Gastrocnemius medialis (tissue), 4 donors: Measurements from ENCODE around the gene USP16. TPM values are rescaled to one million over a fixed set of nuclear protein-coding genes. Genes with fewer than 3 reads are reported as not detected.
"Not testable (repeated sequence)": the region's sequence is repeated elsewhere in the genome, so short reads cannot be mapped to it uniquely, and the experiment has no call there.

Experiments
- ATAC-seq, 2 donors: fragments of 150-250 bp; one replicate each; pipeline ENCODE4 v1.9.1; 2016
- DNase-seq, 2 donors: peaks; one replicate each; pipeline ENCODE4 v3.0.0-alpha.2; 2019
- H3K27ac ChIP-seq, 4 donors: fragments of 200-600 bp; sonication (generic); 1 replicate in 1 of 4; 2 replicates in 3 of 4; pipeline ENCODE4 v1.5.1; 2016 to 2018; ENCODE audit warnings: mild to moderate bottlenecking in 2 of 4, moderate library complexity in 1 of 4
- H3K27me3 ChIP-seq, 3 donors: fragments of 200-600 bp; sonication (generic) in 2 of 3; 1 replicate in 1 of 3; 2 replicates in 2 of 3; pipeline versions ENCODE4 v1.5.1 to v1.6.0; 2016 to 2019; ENCODE audit warnings: mild to moderate bottlenecking in 1 of 3, moderate library complexity in 1 of 3
- H3K36me3 ChIP-seq, 2 donors: fragments of 200-600 bp; sonication (generic) in 1 of 2; one replicate each; pipeline ENCODE4 v1.5.1; 2017 to 2018
- H3K4me1 ChIP-seq, 2 donors: fragments of 200-600 bp; sonication (generic) in 1 of 2; one replicate each; pipeline ENCODE4 v1.5.1; 2016 to 2017; ENCODE audit warnings: mild to moderate bottlenecking in 2 of 2
- H3K4me3 ChIP-seq, 4 donors: fragments of 200-600 bp; sonication (generic) in 3 of 4; 1 replicate in 1 of 4; 2 replicates in 3 of 4; pipeline ENCODE4 v1.5.1; 2016 to 2019; ENCODE audit warnings: mild to moderate bottlenecking in 2 of 4
- H3K9me3 ChIP-seq, 3 donors: fragments of 200-600 bp; sonication (generic) in 2 of 3; 1 replicate in 1 of 3; 2 replicates in 2 of 3; pipeline ENCODE4 v1.5.1; 2016 to 2019
- POLR2A ChIP-seq, 2 donors: fragments of 450-650 bp; IDR thresholded peaks; one replicate each; pipeline ENCODE4 v1.6.1; 2017; ENCODE audit warnings: antibody characterized with exemption in 2 of 2, mild to moderate bottlenecking in 2 of 2, moderate library complexity in 2 of 2
- in situ Hi-C, 4 donors: fragments of 200-750 bp; cut with MboI; loops; one replicate each; pipeline versions ENCODE4 v1.15.0 to v1.8.0; 2017; ENCODE audit warnings: low sequenced_read_pairs in 4 of 4
- intact Hi-C: fragments of 100-400 bp; cut with DNase I; formaldehyde crosslinking; loops from one replicate; pipeline ENCODE4 v1.15.1; 2023; ENCODE audit warnings: low total_unique reads
- total RNA-seq, 4 donors: library from RNA; depleted of rRNA; stranded (reverse); fragments of >200 nt; gene quantifications; one replicate each; pipeline versions ENCODE4 v1.1.0 to v1.2.3, GENCODE V29; 2016
- TF ChIP-seq, protein P1 (sequence below), 5 experiments: fragments of 450-650 bp in 3 of 5; fragments of 200-600 bp in 2 of 5; sonication (generic) in 2 of 5; IDR thresholded peaks in 4 of 5; conservative IDR thresholded peaks in 1 of 5; 1 replicate in 4 of 5; 2 replicates in 1 of 5; pipeline ENCODE4 v1.5.1; 2016 to 2019; ENCODE audit warnings: antibody characterized with exemption in 5 of 5, mild to moderate bottlenecking in 3 of 5, moderate library complexity in 3 of 5

The USP16 gene
- total RNA-seq, 4 donors from 2014 or later: 25.0 to 37.2 (median 32.1) TPM

DNA sequence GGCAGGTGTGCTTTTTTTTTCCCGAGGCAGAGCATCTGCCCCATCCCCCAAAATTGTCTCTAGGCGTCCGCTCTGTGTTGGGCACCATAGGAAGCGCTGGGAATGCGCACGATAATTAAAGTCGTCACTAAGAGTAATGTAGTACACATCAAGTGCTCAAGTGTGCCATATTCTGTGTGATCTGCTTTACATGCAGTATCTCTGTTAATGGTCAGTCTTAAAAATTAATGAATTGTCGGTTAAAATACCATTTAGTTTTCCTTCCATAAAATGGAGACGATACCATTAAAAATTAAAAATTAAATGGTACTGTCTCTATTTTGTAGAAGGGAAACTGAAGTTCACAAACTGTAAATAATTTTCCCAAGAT lies 49.5 kb downstream of the USP16 start:
- no peak for DNase-seq

DNA sequence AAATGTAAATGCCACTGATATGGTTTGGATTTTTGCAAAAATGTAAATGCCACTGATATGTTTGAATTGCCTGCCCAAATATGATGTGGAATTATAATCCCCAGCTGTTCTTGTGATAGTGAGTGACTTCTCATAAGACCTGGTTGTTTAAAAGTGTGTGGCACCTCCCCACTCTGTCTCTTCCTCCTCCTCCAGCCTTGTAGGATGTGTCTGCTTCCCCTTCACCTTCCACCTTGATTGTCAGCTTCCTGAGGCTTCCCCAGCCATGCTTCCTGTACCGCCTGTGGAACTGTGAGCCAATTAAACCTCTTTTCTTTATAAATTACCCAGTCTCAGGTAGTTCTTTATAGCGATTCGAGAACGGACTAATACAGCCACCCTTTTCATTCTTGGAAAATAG lies 50.3 kb downstream of the USP16 start:
- H3K27ac ChIP-seq: peak overlapping the region in 1 of 4 donors; percentile 94
- peaks cover 27 to 29% of the 10 kb centered on the region in 2 donors for H3K4me1 ChIP-seq
- ATAC-seq (no peak), DNase-seq (no peak)
- no peaks in the 10 kb centered on the region for H3K27me3 ChIP-seq
- peaks cover 0 to 4% of the 10 kb centered on the region in 2 donors for H3K36me3 ChIP-seq
- TF ChIP-seq, protein P1, sequence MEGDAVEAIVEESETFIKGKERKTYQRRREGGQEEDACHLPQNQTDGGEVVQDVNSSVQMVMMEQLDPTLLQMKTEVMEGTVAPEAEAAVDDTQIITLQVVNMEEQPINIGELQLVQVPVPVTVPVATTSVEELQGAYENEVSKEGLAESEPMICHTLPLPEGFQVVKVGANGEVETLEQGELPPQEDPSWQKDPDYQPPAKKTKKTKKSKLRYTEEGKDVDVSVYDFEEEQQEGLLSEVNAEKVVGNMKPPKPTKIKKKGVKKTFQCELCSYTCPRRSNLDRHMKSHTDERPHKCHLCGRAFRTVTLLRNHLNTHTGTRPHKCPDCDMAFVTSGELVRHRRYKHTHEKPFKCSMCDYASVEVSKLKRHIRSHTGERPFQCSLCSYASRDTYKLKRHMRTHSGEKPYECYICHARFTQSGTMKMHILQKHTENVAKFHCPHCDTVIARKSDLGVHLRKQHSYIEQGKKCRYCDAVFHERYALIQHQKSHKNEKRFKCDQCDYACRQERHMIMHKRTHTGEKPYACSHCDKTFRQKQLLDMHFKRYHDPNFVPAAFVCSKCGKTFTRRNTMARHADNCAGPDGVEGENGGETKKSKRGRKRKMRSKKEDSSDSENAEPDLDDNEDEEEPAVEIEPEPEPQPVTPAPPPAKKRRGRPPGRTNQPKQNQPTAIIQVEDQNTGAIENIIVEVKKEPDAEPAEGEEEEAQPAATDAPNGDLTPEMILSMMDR (IDR thresholded peaks at IDR 0.05 in 4 of 5, conservative IDR thresholded peaks at IDR 0.05 in 1 of 5): no peak
- TF ChIP-seq POLR2A (IDR thresholded peaks at IDR 0.05): no peak
- in situ Hi-C loops (loop anchor here in 1 of 4 donors (25.0 kb wide), 1 partner anchor 213 kb away; the partner anchor contains the start of gene BACH1), intact Hi-C loops (loop anchor here (5.0 kb wide), 2 partner anchors 73 to 223 kb away; partner anchors contain the start of gene BACH1)
- H3K4me3 ChIP-seq: no peak overlapping the region
- H3K9me3 ChIP-seq: no peaks in the 10 kb centered on the region

More for the DNA sequence above, 49.5 kb downstream of the USP16 start:
- intact Hi-C loops (loop anchor here (5.0 kb wide), 2 partner anchors 73 to 223 kb away; partner anchors contain the start of gene BACH1), in situ Hi-C loops (no loop called here)
- H3K4me1 ChIP-seq: peaks cover 27 to 29% of the 10 kb centered on the region in 2 donors
- H3K9me3 ChIP-seq: no peaks in the 10 kb centered on the region
- no peak for TF ChIP-seq POLR2A (IDR thresholded peaks at IDR 0.05)
- TF ChIP-seq, protein P1 (IDR thresholded peaks at IDR 0.05 in 4 of 5, conservative IDR thresholded peaks at IDR 0.05 in 1 of 5): no peak
- peak; percentile 63 to 64 for ATAC-seq
- H3K36me3 ChIP-seq: peaks cover 0 to 12% of the 10 kb centered on the region in 2 donors
- H3K4me3 ChIP-seq: peak overlapping the region; percentile 63 to 100 (median 100)
- H3K27me3 ChIP-seq: no peaks in the 10 kb centered on the region
- H3K27ac ChIP-seq: peak overlapping the region; percentile 94 to 99 (median 98)

DNA sequence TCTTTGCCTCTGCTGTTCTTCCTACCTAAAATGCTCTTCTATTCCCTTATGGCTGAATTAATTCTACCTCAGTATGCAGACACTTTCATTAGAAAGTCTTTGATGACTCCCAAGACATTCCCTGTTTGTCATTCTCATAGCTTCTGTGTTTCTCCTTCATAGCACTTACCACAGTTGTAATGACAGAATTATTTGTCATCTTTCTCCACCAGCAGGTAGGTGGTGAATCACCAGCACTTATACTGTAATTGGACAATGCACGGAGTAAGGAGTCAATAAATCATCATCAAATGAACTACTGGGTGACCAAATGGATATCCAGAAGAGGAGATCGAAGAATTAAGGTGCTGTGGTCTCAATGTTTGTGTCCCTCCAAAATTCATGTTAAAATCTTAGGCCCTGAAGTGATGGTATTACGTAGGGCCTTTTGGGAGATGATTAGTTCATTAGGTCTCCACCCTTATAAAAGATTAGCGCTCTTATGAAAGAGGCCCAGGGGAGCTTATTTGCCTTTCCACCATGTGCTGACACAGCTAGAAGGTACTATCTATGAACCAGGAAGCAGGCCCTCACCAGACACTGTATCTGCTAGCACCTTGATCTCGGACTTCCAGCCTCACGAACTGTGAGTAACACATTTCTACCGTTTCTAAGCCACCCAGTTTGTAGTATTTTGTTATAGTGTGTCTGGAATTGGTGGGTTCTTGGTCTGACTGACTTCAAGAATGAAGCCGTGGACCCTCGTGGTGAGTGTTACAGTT lies 51.4 kb downstream of the USP16 start:
- Histone ChIP-seq H3K27ac (peak overlapping the region in 1 of 4 donors; percentile 71), H3K4me3 (no peak overlapping the region), H3K36me3 (no peaks in the 10 kb centered on the region), H3K9me3 (no peaks in the 10 kb centered on the region), H3K4me1 (peaks cover 19 to 21% of the 10 kb centered on the region in 2 donors), H3K27me3 (no peaks in the 10 kb centered on the region)
- DNase-seq: no peak
- no peak for ATAC-seq
- intact Hi-C loops: no loop called here
- in situ Hi-C loops: loop anchor here in 1 of 4 donors (25.0 kb wide), 1 partner anchor 211 kb away; the partner anchor contains the start of gene BACH1
- TF ChIP-seq, protein P1 (IDR thresholded peaks at IDR 0.05 in 4 of 5, conservative IDR thresholded peaks at IDR 0.05 in 1 of 5): no peak

DNA sequence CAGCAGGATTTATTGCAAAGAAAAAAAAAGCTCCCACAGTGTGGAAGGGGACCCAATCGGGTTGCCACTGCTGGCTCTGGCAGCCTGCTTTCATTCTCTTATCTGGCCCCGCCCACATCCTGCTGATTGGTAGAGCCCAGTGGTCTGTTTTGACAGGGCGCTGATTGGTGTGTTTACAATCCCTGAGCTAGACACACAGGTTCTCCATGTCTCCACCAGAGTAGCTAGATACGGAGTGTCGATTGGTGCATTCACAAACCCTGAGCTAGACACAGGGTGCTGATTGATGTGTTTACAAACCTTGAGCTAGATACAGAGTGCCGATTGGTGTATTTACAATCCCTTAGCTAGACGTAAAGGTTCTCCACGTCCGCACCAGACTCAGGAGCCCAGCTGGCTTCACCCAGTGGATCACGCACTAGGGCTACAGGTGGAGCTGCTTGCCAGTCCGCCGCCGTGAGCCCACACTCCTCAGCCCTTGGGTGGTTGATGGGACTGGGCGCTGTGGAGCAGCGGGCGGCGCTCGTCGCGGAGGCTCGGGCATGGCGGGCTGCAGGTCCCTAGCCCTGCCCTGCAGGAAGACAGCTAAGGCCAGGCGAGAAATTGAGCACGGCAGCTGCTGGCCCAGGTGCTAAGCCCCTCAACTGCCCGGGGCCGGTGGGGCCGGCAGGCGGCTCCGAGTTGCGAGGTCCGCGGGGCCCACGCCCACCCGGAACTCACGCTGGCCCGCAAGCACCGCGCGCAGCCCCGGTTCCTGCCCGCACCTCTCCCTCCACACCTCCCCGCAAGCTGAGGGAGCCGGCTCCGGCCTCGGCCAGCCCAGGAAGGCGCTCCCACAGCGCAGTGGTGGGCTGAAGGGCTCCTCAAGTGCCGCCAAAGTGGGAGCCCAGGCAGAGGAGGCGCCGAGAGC lies 52.5 kb downstream of the USP16 start:
- DNase-seq: peak in 1 of 2 donors; percentile 53
- intact Hi-C loops, H3K27me3 ChIP-seq, ATAC-seq, H3K36me3 ChIP-seq, H3K9me3 ChIP-seq, H3K4me1 ChIP-seq: not testable (repeated sequence)
- Histone ChIP-seq H3K27ac (peak overlapping the region; percentile 46 to 71 (median 56)), H3K4me3 (peak overlapping the region; percentile 48 to 64 (median 50))
- in situ Hi-C loops: loop anchor here in 1 of 4 donors (25.0 kb wide), 1 partner anchor 210 kb away; the partner anchor contains the start of gene BACH1
